Stimulated activated CD8-positive, alpha-beta memory T cell treated with anti-CD3 and anti-CD28 coated beads, Interleukin-15, amount 100 ng/mL, for 4 hours (primary cell): ENCODE data around the gene KCNQ1OT1.

Experiments used
- DNase-seq, 2 donors: peaks; one replicate each; pipeline ENCODE4 v3.0.0-alpha.2; 2020; ENCODE audit warnings: low read depth in 2 of 2

KCNQ1OT1 gene

GRCh38 chr11:2582946-2583604, 116.7 kb downstream of the KCNQ1OT1 start:
- DNase-seq, result no peak

GRCh38 chr11:2582351-2582945, 117.3 kb downstream of the KCNQ1OT1 start:
- no peak for DNase-seq

GRCh38 chr11:2581931-2582350, 117.9 kb downstream of the KCNQ1OT1 start:
- no peak for DNase-seq

- no peak for DNase-seq
Measured at GRCh38 chr11:2581151-2581930, 118.5 kb downstream of the KCNQ1OT1 start.

GRCh38 chr11:2580571-2581001, 119.2 kb downstream of the KCNQ1OT1 start:
- no peak for DNase-seq

- DNase-seq, result no peak
Measured at GRCh38 chr11:2580061-2580421, 119.8 kb downstream of the KCNQ1OT1 start.

GRCh38 chr11:2579315-2580060, 120.3 kb downstream of the KCNQ1OT1 start:
- DNase-seq, result no peak

- no peak for DNase-seq
Measured at GRCh38 chr11:2578929-2579270, 120.9 kb downstream of the KCNQ1OT1 start.

GRCh38 chr11:2577991-2578928, 121.5 kb downstream of the KCNQ1OT1 start:
- no peak for DNase-seq

GRCh38 chr11:2577031-2577990, 122.5 kb downstream of the KCNQ1OT1 start:
- DNase-seq, result no peak

- DNase-seq, result no peak
Measured at GRCh38 chr11:2576549-2576948, 123.2 kb downstream of the KCNQ1OT1 start.

GRCh38 chr11:2576111-2576510, 123.7 kb downstream of the KCNQ1OT1 start:
- no peak for DNase-seq

GRCh38 chr11:2575591-2576051, 124.2 kb downstream of the KCNQ1OT1 start:
- DNase-seq, result no peak

- no peak for DNase-seq
Measured at GRCh38 chr11:2574553-2575535, 125.0 kb downstream of the KCNQ1OT1 start.

- no peak for DNase-seq
Measured at GRCh38 chr11:2574043-2574552, 125.7 kb downstream of the KCNQ1OT1 start.

GRCh38 chr11:2573240-2574042, 126.4 kb downstream of the KCNQ1OT1 start:
- no peak for DNase-seq

- no peak for DNase-seq
Measured at GRCh38 chr11:2572491-2573239, 127.1 kb downstream of the KCNQ1OT1 start.
